HK-2 (cell line): ENCODE data around the gene TMEM198.

Source experiments
- DNase-seq: peaks from one replicate; pipeline ENCODE4 v3.0.0-alpha.2; 2018; ENCODE audit not compliant: unreplicated experiment

Gene TMEM198

GRCh38 chr2:219509780-219510511 is 33.9 kb upstream of the TMEM198 start:
- peak; percentile 58 for DNase-seq

GRCh38 chr2:219510512-219511135 is 33.2 kb upstream of the TMEM198 start:
- no peak for DNase-seq

GRCh38 chr2:219511547-219512325 is 32.1 kb upstream of the TMEM198 start:
- no peak for DNase-seq

GRCh38 chr2:219512524-219513216 is 31.2 kb upstream of the TMEM198 start:
- DNase-seq = no peak

- no peak for DNase-seq
Measured at GRCh38 chr2:219513787-219514186, 30.0 kb upstream of the TMEM198 start.

GRCh38 chr2:219514196-219514761 is 29.5 kb upstream of the TMEM198 start, which contains the start of gene ASIC4:
ASIC4 (plus strand) TSS chr2:219514482; CDS start chr2:219514725, 243 bp downstream.
- no peak for DNase-seq

GRCh38 chr2:219514836-219515235 is 29.0 kb upstream of the TMEM198 start:
- DNase-seq = no peak

- no peak for DNase-seq
Measured at GRCh38 chr2:219515874-219516629, 27.8 kb upstream of the TMEM198 start.

- no peak for DNase-seq
Measured at GRCh38 chr2:219516888-219517287, 26.9 kb upstream of the TMEM198 start.

GRCh38 chr2:219517954-219518778 is 25.7 kb upstream of the TMEM198 start:
- DNase-seq = no peak

- no peak for DNase-seq
Measured at GRCh38 chr2:219519526-219519916, 24.3 kb upstream of the TMEM198 start.

- no peak for DNase-seq
Measured at GRCh38 chr2:219520079-219520478, 23.7 kb upstream of the TMEM198 start.

- peak; percentile 65 for DNase-seq
Measured at GRCh38 chr2:219521066-219521880, 22.6 kb upstream of the TMEM198 start.

- peak; percentile 37 for DNase-seq
Measured at GRCh38 chr2:219522111-219523030, 21.5 kb upstream of the TMEM198 start.

- no peak for DNase-seq
Measured at GRCh38 chr2:219523031-219523671, 20.7 kb upstream of the TMEM198 start.

GRCh38 chr2:219524817-219525216 is 19.0 kb upstream of the TMEM198 start:
- DNase-seq = no peak

GRCh38 chr2:219525533-219526232 is 18.1 kb upstream of the TMEM198 start:
- no peak for DNase-seq
